RCC 7860 (cell line): Measurements from ENCODE around the gene SLC39A7.

Source experiments
- DNase-seq: peaks from one replicate; pipeline ENCODE4 v3.0.0-alpha.2; 2015; ENCODE audit warnings: low spot score
- FAIRE-seq: peaks from 2 replicates; lab custom pipeline; 2012; peaks lifted over from hg19 to GRCh38; lab: Jason Lieb, UNC

Gene SLC39A7

DNA sequence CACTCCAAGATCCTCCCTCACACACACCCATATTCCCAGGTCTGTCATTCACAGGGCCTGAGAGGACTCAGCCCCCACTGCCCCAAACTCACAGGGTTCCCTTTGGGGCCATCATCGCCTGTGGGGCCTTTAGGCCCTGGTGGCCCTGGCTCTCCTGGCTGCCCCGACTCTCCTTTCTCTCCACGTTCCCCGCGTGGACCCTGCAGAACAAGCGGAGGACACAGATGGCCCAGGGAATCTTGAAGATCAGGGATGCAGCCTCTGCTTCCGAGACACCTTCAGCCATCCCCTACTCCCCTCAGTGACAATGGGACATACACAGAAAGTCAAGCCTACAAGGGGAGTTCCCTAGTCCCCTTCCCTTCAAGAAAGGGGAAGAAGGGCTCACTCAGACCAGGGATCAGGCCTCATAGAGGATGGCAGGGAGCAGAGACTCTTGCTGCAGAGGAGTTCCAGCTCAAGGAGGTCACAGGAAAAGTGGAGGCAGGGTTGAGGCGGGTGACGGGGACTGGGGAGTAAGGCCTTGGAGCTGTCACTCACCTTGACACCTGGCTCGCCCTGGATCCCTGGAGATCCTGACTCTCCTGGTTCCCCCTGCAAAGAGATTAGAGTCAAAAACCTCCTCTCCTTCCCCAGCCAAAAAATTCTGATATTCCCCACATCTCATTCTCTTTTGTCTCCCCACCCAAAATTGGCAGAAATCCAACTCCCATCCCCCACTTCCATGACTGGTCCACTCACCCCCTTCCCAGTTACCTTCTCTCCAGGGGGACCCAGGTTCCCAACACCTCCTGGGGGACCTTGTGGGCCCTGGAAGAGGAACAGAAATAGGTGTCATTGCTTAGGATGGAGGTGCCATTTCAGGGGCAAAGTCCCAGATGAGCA is 31.1 kb upstream of the SLC39A7 start:
- no peak for FAIRE-seq
- DNase-seq, result no peak

- no peak for DNase-seq
- FAIRE-seq, result no peak
Measured at GRCh38 chr6:33170176-33171015, 30.3 kb upstream of the SLC39A7 start.

GRCh38 chr6:33171016-33171879 is 29.4 kb upstream of the SLC39A7 start:
- DNase-seq, result no peak
- no peak for FAIRE-seq

GRCh38 chr6:33171880-33172687 is 28.6 kb upstream of the SLC39A7 start:
- DNase-seq (no peak), FAIRE-seq (no peak)

- DNase-seq (no peak), FAIRE-seq (no peak)
Measured at GRCh38 chr6:33172688-33173534, 27.8 kb upstream of the SLC39A7 start.

DNA sequence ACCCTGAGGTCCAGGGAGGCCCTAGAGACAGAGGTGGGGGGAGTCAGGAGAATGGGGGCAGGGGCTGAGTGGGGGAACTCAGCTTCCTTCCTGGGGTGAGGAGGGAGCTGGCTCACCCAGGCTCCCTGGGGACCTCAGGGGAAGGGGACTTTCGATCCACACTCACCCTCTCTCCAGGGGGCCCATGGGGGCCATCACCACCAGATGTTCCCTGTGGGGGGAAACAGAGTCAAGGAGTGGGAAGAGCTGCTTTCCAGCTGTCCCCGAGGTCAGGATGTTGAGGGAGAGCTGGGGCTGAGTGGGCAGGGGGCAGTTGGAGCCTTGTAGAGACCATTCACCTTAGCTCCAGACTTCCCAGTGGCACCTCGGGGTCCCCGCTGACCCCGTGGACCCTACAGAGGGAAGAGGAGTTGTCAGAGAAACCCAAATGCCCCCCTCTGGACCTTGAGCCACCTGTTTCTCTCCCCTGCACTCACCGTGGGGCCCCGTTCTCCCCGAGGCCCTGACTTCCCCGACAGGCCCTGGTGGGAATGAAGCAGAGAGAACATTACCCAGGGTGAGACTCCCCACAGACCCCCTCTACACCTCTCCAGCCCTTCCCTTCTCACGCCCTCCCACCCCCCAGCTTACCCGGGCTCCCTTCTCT is 27.0 kb upstream of the SLC39A7 start:
- FAIRE-seq (no peak), DNase-seq (no peak)

- no peak for FAIRE-seq
- DNase-seq, result no peak
Measured at GRCh38 chr6:33174784-33175183, 25.9 kb upstream of the SLC39A7 start.

- no peak for FAIRE-seq
- no peak for DNase-seq
Measured at GRCh38 chr6:33175436-33176069, 25.1 kb upstream of the SLC39A7 start.

DNA sequence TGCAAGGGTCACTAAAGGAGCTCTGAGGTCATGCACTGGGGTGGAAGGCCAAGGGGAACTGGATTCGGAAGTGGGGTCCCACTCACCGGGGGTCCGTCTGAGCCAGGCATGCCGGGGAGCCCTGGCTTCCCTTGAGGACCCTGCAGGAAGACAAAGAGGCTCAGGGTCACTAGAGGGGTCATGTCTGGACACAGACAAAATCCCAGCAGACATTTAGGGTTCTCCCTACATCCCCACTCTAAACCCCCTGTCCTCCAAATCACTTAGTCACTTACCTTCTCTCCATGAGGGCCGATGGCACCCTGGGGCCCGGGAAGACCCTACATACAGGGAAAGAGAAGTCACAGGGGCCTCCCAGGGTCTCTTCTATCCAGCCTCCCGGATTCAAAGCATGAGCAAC is 23.8 kb upstream of the SLC39A7 start:
- DNase-seq (no peak), FAIRE-seq (no peak)

GRCh38 chr6:33177552-33178446 is 22.9 kb upstream of the SLC39A7 start:
- FAIRE-seq (no peak), DNase-seq (no peak)

- FAIRE-seq, result no peak
Measured at GRCh38 chr6:33178755-33179475, 21.8 kb upstream of the SLC39A7 start.

DNA sequence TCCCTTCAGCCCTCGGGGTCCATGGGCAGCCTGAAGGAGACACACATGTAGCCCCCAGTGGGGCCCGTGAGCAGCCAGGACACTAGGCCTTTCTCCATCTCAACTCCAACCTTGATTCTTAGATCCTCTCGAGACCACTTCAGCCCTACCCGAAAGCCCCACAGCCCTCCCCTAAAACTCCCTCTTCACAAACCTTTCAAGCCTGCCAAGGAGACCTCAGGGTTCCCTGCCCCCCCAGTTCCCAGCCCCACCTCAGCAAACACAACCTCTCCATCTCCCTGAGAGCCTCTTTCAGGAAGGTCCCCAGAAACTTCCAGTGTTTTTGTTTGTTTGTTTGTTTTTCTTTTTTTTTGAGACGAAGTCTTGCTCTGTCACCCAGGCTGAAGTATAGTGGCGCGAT is 19.5 kb upstream of the SLC39A7 start:
- no peak for DNase-seq
- no peak for FAIRE-seq

More at GRCh38 chr6:33178755-33179475, 21.8 kb upstream of the SLC39A7 start:
- DNase-seq, result no peak

- no peak for FAIRE-seq
Measured at GRCh38 chr6:33183071-33183683, 17.5 kb upstream of the SLC39A7 start.

DNA sequence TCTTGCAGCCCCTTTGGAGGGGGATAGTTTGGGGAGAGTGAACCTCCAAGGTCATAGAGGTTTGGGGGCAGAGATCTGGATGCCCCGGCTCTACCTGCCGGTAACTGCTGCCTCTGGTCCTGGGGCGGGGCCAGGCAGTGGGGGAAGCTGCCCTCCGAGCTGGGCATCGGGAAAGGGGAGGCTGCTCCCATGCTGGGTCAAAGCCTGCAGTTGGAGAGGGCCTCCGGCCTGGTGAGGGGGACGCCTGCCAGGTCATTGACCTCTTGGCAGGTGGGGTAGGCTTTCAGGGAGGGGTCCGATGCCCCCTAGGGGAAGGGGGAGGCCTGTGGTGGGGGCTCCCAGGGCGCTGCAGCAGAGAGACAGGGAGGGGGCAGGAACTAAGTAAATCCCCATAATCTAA is 15.5 kb upstream of the SLC39A7 start:
- FAIRE-seq (no peak), DNase-seq (no peak)

More at GRCh38 chr6:33183071-33183683, 17.5 kb upstream of the SLC39A7 start:
- DNase-seq, result no peak

- FAIRE-seq (no peak), DNase-seq (no peak)
Measured at GRCh38 chr6:33185654-33186187, 14.9 kb upstream of the SLC39A7 start.

- FAIRE-seq, result no peak
- DNase-seq, result no peak
Measured at GRCh38 chr6:33187809-33188208, 12.9 kb upstream of the SLC39A7 start.
